Bronchial epithelial cell (primary cell): Measurements from ENCODE around the gene ALDH1A2. TPM values are rescaled to one million over a fixed set of nuclear protein-coding genes. Genes with fewer than 3 reads are reported as not detected.

Experiments
- DNase-seq: peaks from one replicate; pipeline ENCODE4 v3.0.0-alpha.2; 2010; ENCODE audit warnings: low read depth
- FAIRE-seq: peaks from 2 replicates; lab custom pipeline; 2011; peaks lifted over from hg19 to GRCh38; lab: Jason Lieb, UNC
- H3K27me3 ChIP-seq: 2 replicates; pipeline ENCODE4 v1.5.1; 2011; ENCODE audit warnings: low read length; ENCODE audit not compliant: control insufficient read depth, insufficient read depth
- H3K36me3 ChIP-seq: 2 replicates; pipeline ENCODE4 v1.5.1; 2011; ENCODE audit warnings: low read length; ENCODE audit not compliant: control insufficient read depth, insufficient read depth
- H3K4me3 ChIP-seq: 2 replicates; pipeline ENCODE4 v1.5.1; 2011; ENCODE audit warnings: mild to moderate bottlenecking, low read depth, low read length, control low read depth
- total RNA-seq: library from RNA; depleted of rRNA; stranded (reverse); fragments of >200 nt; gene quantifications from 2 replicates; pipeline ENCODE4 v1.2.1, GENCODE V29; 2014
- TF ChIP-seq, protein P1 (sequence below): IDR thresholded peaks from 2 replicates; pipeline ENCODE4 v1.5.1; 2011; ENCODE audit warnings: mild to moderate bottlenecking, moderate library complexity, low read length, control low read depth, inconsistent platforms; ENCODE audit not compliant: insufficient read depth, severe bottlenecking

ALDH1A2 gene
- total RNA-seq, 1 donor from 2014 or later, result 0.79 TPM

DNA sequence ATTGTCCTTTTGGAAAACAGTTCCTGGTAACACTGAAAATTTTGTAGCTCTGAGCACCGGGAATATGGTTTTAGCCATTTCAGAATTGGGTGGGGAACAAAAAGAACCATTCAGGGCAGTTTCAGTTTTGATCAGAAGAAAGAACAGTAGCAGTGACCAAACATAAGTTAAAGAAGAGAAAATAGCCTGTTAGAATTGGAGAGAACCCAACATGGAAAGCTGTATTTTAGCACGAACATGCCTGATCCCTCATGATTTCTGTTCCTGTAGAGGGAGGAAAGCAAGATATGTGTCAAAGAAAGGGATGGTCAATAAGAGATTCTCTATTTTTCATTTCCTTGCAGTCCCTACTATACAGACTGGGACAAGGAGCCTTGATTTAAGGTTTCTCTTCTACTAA, 119.9 kb downstream of the ALDH1A2 start:
- no peak for FAIRE-seq
- H3K36me3 ChIP-seq, result no peaks in the 10 kb centered on the region
- TF ChIP-seq, protein P1, sequence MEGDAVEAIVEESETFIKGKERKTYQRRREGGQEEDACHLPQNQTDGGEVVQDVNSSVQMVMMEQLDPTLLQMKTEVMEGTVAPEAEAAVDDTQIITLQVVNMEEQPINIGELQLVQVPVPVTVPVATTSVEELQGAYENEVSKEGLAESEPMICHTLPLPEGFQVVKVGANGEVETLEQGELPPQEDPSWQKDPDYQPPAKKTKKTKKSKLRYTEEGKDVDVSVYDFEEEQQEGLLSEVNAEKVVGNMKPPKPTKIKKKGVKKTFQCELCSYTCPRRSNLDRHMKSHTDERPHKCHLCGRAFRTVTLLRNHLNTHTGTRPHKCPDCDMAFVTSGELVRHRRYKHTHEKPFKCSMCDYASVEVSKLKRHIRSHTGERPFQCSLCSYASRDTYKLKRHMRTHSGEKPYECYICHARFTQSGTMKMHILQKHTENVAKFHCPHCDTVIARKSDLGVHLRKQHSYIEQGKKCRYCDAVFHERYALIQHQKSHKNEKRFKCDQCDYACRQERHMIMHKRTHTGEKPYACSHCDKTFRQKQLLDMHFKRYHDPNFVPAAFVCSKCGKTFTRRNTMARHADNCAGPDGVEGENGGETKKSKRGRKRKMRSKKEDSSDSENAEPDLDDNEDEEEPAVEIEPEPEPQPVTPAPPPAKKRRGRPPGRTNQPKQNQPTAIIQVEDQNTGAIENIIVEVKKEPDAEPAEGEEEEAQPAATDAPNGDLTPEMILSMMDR, result no peak
- H3K4me3 ChIP-seq, result no peak overlapping the region
- no peak for DNase-seq
- H3K27me3 ChIP-seq, result peaks cover 3% of the 10 kb centered on the region

DNA sequence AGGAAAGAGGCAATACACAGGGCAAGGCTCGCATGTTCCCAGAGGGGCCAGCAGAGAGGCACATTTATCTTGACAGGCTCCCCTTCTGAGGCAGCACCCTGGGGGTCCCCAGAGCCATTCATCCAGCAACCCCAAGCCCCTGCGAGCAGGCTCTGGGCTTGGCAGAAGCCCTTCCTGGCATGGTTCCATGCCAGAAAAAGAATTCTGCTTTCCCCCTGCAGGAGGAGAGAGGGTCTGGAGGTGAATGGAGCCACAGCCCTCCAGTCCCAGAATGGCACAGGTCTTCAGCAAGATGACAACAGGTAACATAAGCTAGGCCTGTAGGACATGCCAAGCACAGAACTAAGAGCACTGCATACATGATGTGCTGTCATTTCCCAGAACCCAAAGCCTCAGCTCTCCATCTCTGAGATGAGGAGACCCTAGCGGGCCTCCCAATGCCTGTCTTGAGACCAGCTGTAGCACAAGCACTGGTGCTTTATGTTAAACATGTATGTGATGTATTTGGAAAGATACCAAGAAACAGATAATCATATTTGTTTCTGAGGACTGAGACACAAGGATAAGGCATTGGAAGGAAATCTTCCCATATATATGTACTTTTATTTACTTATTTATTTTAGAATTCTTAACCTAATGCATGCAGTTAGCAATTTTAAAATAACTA, 121.6 kb downstream of the ALDH1A2 start:
- TF ChIP-seq, protein P1, result no peak
- Histone ChIP-seq H3K36me3 (no peaks in the 10 kb centered on the region), H3K4me3 (no peak overlapping the region), H3K27me3 (peaks cover 3% of the 10 kb centered on the region)
- FAIRE-seq, result no peak
- no peak for DNase-seq

DNA sequence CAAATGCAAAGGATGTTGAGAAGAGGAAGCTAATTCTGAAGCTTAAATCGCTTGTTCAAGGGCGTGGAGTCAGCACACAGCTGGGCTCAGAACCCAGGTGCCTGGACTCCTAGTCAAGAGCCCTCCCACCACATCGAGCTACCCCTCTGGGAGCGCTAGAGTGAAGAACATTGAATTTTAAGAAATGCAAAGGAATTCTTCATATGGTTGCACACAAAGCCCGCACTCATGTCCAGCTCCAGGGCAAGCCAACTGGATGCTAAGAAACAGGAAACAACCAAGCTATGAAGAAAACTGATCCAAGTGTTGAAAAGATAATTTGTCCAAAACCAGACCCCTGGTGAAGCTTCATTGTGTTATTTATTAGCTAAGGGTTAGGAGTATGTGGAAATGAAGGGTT, 122.3 kb downstream of the ALDH1A2 start:
- Histone ChIP-seq H3K36me3 (no peaks in the 10 kb centered on the region), H3K4me3 (no peak overlapping the region), H3K27me3 (peaks cover 3% of the 10 kb centered on the region)
- DNase-seq (no peak), FAIRE-seq (no peak)
- TF ChIP-seq, protein P1, result no peak

DNA sequence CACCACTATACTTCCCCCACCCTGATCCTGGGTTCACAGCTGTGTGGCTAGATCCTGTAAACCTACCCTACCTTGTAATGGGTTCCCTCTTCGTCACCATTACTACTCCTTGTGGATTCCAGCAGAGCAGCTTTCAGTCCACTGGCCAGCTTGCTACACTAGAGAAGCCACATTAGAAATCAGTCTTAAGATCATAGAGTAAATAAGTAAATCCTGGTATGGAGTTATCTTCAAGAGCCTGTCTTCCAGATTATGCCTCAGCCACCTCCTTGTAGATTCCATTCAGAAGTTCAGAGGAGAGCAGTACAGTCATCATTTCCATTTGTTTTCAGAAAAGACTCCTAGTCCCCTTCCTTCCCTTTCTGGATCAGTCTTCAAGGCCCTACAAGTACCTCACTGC, 123.7 kb downstream of the ALDH1A2 start:
- peak; percentile 55 for FAIRE-seq
- H3K27me3 ChIP-seq, result peaks cover 1% of the 10 kb centered on the region
- DNase-seq, result no peak
- no peaks in the 10 kb centered on the region for H3K36me3 ChIP-seq
- TF ChIP-seq, protein P1, result no peak
- no peak overlapping the region for H3K4me3 ChIP-seq

DNA sequence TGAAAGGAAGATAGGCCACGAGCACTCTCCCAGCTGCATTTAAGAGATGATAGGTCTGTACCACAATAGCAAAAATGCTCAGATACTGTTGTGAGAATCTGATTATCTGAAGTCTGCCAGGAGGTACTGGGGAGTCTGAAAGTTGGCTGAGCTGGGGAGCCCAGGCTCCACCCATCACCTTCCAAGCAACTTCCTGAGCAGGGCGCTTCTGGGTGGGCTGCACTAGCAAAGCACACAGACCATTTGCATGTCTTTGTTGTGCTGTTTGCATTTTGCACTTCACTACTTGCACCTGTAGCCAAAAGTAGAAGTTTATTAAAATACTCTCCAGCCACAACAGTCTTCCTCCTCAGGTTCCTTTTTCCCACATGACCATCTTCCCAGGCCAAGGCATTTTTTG, 133.2 kb downstream of the ALDH1A2 start:
- no peaks in the 10 kb centered on the region for H3K36me3 ChIP-seq
- TF ChIP-seq, protein P1, result no peak
- no peak overlapping the region for H3K4me3 ChIP-seq
- FAIRE-seq (no peak), DNase-seq (no peak)
- no peaks in the 10 kb centered on the region for H3K27me3 ChIP-seq

DNA sequence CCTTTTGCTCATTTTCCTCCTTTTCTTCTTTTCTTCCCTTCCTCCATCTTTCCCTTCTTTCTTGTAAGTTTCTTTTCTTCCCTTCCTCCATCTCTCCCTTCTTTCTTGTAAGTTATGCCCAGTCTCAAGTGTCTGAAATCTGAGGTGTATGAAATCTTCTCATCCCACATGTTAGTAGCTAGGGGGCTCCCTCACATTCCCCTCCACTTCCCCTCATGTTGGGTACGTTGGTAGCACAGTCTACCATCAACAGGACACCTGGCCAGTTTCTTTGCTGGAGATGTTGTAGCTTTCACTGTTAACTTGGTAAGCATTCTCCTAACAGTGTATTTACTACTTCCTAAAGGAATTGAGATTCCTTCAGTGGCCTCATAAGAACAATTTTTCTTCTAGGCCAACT, 133.9 kb downstream of the ALDH1A2 start:
- Histone ChIP-seq H3K27me3 (no peaks in the 10 kb centered on the region), H3K36me3 (no peaks in the 10 kb centered on the region), H3K4me3 (no peak overlapping the region)
- no peak for DNase-seq
- no peak for FAIRE-seq
- TF ChIP-seq, protein P1, result no peak
